HG03460 (cell line): ENCODE results near the gene HS6ST1.

Experiments used
- ATAC-seq: cut with Tn5 transposase; IDR thresholded peaks from one replicate; pipeline ENCODE4 v1.9.1; 2021; ENCODE audit not compliant: unreplicated experiment

Gene HS6ST1, protein sequence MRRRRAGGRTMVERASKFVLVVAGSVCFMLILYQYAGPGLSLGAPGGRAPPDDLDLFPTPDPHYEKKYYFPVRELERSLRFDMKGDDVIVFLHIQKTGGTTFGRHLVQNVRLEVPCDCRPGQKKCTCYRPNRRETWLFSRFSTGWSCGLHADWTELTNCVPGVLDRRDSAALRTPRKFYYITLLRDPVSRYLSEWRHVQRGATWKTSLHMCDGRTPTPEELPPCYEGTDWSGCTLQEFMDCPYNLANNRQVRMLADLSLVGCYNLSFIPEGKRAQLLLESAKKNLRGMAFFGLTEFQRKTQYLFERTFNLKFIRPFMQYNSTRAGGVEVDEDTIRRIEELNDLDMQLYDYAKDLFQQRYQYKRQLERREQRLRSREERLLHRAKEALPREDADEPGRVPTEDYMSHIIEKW

DNA sequence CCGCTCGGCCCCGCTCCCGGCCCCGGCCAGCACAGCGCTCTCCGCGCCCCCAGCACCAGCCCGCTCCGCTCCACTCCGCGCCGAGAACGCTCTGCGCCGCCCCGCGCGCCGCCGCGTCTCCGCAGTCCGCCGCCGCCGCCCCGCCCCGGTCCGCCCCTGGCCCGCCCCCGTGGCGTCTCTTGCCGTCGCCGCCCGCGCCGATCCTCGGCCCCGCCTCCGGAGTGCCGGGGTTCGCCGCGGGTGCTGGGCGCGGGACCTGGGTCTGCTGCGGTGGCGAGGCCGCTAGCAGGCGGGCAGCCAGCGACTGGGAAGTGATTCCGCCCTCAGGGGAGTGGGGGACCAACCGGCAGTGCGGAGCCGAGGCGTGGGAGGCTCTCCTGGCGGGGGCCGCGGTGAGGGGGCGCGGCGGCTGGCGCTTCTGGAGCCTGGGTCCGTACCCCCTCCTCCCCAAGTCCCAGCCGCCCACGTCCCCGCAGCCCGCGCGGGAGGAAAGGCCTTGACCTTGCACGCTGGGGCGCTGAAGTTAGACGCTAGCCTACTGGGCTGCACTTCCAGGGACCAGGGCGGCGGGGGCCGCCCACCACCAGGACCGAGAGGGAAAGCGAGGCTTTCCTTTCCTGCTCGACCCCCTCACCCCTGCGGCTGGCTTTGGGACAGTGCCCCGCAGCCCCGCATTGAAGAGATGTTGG lies at the start of gene HS6ST1:
TSS of gene HS6ST1 (minus strand) at position 93 of the 689 bp plus-strand sequence. CDS start 305 bp downstream, outside the sequence.
- ATAC-seq = peak; percentile 67

DNA sequence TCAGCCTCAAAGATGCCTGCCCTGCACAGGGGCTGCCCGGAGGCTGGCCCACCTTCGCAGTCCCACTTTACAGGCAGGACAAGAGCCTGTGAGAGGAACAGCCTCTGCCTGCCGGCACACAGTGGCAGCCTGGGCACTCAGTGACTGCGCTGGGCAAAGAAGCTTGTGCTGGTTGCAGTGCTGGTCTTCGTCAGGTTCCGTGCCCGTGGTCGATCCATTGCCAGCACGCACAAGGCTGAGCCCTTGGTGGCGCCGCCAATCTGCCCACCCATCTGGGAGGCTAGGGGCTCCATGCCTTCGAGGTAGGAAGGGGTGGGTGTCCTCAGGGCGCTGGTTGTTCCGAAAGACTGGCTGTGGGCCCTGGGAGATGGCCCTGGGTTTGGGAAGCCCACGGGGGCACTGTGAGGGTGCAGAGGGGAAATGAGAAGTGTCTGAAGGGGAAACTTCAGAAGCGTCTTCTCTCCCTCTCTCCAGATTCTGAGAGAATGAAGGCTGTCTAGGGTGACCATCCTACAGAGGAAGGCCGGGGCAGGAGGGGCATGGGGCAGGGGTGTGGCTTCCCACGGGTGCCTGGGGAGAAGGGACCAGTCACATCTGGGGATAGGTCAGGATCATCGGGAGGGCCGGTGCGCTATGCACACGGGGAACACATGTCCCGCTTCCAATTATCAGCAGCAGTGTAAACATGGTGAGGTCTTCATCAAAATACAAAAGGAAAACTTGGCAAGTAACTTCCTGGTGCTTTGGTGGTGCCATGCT lies 49.1 kb upstream of the HS6ST1 start:
- ATAC-seq = no peak

DNA sequence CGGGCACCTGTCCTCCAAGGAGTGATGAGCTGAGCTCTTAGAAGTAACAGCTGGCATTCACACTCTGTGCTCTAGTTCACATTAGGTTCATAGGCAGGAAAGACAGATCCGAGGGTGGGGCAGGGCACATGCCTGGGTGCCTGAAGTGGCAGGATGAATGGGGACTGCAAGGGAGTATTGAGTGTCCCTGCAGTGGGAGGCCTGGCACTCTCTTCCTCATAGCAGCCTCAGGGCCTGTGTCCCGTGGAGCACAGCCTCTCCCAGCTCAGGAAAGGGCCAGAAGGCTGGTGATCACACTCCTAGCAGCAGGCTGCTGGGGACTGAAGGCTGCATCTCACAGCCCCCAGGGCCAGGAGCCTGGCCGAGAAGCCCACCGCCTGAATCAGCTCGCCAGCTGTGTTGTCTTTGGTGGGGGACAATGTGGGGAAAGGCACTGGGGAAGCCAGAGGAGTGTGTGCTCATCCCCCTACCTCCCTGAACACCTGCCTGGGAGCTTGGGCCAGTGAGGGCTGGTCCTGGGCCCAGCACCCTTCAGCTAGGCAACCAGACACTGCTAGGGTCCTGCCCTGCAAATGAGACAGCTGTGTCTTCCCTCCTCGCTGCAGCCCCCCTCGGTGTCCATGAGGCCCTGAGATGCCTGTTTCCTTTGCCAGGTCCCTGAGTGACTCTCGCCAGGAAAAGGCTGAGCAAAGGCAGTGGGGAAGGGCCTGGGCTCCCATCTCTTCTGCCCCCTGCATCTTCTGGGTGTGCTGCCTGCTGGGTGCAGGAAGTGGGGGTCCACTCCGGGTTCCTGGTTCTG lies 48.2 kb upstream of the HS6ST1 start:
- ATAC-seq = no peak

DNA sequence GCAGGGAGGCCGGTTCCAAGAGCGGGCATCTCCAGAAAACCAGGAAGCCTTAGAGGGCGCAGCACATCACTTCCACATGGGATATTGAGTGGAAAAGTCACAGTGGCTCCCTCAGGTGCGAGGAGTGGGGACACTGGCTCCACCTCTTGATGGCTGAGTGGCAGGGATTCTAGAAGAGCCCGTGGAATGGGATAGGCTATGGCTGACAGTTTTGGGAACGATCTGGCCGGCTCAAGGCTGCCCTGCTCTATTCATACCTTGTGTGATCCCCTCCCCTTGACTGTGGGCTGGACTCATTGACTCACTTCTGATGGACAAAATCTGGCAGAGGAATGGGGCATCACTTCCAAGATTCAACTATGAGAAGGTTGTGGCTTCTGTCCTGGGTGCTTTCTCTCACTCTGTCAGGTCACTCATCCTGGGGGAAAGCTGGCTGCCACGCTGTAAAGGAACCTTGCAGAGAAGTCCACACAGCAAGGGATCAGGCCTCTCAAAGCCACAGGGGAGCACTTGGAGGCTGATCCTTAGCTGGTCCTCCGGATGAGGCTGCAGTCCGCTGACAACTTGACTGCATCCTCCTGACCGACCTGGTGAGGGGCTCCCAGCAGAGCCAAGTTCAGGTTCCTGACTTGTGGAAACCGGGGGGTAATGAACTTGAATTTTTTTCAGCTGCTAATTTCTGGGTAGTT lies 46.7 kb upstream of the HS6ST1 start:
- ATAC-seq = no peak

DNA sequence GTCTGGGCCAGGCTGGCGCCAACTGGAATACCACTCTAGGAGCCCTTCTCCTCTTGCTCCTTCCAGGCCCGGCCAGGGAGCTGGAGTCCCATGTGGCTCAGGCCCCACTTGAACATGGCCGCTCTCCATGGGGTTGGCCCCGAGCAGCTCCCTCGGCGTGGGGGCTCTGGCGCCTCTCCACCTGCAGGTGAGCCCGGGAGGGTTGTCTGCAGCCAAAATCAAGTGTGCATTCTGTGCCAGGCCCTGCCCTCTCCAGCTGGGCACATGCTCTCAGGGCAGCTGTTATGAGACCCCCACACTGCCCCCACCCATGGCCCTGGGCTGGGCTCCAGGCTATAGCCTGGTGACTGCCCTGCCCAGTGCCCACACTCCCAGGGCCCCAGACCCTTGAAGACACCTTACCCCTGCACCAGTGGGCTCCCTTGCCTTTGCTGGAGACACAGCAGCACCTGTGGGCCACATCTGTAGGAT lies 45.8 kb upstream of the HS6ST1 start:
- no peak for ATAC-seq

DNA sequence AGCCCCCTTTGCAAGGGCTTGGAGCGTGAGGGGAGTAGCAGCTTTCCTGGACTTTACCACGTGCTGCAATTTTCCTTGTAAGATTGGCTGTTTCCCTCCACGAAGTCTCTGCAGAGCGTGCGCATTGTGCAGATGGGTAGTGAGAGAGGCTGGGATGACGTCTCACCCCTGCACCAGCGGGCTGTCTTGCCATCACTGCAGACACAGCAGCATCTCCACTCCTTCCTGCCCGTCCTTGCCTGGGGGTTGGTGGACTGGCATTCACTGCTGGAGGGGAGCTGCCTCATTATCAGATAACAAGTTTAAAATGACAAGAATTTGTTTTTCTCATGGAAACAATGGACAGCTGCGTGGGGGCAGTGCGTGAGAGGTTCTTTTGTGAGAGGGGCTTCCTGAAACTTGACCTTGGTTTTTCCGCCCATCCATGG lies 45.3 kb upstream of the HS6ST1 start:
- no peak for ATAC-seq

DNA sequence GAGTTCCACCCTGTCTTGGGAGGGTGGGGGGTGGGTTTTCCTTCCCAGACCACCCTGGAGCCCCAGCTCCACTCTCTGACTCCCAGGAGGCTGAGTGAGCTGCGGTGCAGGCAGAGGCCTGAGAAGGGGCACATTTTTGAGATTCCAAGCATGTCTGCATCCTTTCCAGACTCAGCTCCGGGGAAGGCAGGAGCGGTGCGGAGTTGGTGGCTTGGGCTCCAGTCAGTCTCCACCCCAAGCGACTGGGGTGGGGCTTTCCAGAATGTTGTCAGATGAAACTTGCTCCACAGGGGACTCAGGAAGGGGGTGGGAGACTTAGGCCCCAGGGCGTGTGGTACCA lies 44.2 kb upstream of the HS6ST1 start:
- no peak for ATAC-seq

DNA sequence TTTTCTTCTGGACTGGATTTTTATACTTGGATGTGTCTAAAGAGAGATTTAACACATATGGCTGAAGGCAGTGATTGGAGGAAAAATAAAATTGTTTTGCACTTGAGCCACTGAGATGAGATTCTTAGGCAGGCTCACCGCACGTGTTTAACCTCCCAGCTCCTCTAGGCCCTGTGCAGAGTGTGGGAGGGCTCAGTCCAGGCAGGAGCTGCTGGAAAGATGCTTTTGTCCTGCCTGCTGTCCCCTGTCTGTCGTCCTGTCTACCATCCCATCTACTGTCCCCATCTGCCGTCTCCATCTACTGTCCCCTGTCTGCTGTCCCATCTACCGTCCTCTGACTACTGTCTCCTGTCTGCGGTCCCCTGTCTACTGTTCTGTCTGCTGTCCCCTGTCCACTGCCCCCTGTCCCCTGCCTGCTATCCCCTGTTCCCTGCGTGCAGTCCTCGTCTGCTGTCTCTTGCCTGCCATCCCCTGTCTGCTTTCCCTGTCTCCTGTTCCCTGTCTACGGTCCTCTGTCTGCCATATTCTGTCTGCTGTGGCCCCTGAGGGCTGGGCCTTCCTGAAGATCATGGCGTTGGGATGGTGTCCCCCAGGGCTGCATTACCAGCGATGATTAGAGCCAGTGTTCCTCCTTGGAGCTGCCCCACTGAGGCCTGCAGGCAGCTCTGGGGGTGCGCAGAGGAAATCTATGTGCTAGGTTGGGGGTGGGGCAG lies 43.7 kb upstream of the HS6ST1 start:
- ATAC-seq = no peak

DNA sequence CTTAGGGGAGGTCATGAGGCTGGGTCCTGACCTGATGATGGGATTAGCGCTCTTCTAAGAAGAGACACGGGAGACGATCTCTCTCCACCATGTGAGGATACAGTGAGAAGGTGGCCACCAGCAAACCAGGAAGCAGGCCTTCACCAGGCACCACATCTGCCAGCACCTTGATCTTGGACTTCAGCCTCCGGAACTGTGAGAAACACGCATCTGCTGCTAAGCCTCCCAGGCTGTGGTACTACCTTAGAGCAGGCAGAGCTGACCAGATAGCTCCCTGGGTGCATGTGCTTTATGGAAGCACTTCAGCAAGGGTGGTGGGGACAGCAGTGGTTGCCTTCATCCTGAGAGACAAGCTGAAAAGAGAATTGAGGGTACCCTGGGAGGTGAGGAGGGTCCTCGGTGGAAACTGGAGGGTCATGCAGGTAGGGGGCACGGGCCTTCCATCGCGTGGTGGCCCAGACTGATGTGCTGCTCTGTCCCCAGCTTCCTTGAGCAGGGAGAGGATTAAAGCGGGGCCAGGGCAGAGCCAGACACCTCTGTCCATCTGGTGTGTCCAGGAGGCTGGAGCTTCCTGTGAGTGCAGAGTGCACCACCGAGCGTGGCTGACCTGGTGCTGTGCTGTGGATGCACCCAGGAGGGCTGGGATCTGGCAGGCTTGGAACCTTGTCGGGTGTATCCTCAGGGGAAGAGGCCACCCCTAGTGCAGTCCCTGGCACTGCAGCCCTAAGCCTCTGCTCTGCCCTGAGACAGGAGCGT lies 42.9 kb upstream of the HS6ST1 start:
- ATAC-seq = no peak

DNA sequence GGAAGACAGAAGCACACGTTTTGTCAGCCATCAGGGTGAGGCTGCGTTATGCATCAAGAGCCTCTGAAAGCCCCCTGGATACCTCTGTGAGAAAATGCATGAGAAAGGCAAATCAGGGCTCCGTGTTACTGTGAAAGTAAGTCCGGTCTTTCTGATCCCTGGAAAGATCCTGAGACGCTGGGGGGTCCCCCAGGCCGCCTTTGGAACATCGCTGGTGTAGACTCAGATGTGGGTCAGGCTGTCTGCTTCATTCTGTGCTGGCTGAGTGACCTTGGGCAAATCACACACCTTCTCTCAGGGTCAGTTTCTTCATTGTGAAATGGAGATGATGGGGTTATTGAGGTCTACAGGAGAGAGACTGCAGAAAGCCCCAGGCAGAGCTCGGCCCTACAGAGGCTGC lies 42.0 kb upstream of the HS6ST1 start:
- no peak for ATAC-seq

DNA sequence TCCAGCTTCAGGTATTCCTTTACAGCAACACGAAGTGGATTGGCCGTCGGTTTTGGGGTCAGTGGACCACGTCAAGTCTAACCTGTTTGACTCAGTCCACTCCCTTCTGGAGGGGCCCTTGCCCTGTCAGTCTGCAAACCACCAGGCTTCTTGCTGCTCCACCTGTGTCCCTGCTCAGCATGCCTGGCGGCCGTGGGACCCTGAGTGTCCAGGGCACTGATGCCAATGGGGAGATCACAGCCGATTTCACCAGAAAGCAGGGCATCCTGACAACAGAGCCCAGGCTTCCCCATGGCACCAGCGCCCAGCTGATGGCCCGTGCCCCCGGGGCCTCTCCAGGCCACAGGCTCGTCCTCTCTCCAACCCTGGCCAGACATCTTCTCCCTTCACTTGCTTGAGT lies 41.2 kb upstream of the HS6ST1 start:
- no peak for ATAC-seq

DNA sequence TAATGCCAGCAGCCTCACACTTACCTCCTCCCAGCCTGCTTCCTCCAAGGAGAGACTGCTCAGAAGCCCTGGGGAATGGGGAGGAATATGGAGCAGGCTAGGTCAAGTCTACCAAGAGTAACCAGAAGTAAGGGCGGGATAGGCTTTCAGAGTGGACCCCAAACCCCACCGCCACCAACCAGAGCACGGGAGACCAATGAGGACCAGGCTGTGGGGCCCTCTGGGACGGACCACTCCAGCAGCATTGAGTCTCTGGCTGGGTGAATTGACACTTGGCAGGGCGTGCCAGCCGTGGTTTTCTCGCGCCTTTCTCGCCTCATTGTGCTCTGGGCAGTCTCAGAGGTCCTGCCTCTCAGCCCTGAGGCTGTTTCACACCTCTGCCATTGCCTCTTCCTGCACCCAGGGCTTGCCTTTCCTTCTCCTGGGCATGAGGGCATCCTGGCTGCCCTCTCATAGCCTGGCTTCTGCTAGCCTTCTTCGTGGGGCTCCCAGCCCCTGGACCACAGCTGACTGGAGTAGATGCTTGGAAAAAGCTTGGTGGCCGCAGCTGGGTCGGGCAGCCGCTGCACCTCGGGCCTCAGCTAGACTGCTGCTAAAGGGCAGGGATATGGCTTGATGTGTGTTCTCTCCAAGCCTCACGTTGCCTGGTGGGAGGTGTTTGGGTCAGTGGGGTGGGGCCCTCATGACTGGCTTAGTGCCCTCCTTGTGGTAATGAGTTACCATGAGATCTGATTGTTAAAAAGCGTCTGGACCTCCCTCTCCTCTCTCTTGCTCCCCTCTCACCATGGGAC lies 40.5 kb upstream of the HS6ST1 start:
- ATAC-seq = no peak

DNA sequence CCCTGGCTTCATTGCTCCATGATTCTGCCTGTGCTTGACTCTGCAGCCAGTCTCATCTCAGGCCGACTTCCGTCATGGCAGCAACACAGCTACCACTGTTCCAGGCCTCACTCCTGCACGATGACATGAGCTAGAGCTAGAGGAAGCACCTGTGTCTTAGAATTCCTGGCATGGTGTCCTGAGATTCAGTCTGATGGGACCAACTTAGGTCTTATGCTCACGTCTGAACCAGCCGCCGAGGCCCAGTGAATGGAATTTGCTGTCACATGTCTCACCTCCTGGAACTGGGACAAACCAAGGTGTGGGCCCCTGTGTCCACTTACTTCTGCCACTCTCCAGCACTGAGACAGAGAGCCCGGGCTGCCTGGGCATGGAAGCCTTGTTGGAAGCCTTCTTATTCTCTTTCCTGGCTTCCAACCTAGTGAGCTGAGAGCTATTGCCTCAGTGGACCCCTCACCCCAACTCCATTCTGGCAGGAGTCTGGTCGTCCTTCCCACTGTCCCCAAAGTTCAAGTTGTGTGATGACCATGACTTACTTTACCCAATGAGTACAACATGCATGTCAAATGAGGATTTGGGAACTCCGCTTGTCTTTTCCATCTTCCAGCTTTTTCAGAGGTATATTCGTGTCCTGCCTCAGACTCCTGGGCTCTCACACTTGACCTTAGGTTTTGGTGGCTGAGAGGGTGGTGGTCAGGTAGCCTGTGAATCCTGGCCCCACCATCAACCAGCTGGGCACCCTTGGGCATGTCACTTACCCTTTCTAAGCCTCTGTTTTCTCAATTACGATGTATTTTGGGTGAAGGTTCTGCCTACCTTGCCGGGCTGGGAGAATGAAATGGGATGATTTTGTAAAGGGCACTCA lies 39.1 kb upstream of the HS6ST1 start:
- ATAC-seq = no peak

DNA sequence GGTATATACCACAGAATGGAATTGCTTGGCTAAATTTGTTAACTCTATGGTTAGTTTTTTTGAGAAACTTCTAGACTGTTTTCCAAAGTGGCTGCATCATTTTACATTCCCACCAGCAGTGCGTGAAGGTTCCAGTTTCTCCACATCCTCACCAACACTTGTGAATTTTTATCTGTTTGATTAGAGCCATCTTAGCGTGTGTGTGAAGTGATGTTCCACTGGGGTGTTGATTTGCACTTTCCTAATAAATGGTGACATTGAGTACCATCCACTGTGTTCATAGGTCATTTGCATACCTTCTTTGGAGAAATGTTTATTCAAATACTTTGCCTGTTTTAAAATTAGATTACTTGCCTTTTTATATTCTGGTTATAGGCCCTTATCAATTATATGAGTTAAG lies 37.5 kb upstream of the HS6ST1 start:
- no peak for ATAC-seq

DNA sequence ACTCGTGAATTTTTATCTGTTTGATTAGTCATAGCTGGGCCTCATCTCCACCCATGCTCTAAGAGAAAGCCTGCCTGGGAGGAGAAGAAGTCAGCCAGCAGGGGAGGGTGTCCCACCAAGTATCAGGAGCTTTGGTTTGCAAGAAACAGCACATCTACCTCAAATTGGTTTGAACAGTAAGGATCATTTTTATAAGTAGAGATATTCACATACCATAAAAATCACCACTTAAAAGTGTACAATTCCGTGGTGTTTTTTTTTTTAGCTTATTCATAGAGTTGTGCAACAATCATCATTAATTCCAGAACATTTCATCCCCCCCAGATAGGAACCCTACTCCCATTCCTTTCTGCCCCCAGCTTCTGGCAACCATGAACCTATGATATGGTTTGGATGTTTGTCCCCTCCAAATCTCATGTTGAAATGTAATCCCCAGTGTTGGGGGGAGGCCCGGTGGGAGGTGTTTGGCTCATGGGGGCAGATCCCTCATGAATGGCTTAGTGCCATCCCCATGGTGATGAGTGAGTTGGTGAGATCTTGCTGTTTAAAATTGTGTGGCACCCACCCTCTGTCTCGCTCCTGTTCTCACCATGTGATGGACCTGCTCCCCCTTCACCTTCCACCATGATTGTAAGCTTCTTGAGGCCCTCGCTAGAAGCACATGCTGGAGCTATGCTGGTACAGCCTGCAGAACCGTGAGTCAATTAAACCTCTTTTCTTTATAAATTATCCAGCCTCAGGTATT lies 36.2 kb upstream of the HS6ST1 start:
- ATAC-seq = no peak

DNA sequence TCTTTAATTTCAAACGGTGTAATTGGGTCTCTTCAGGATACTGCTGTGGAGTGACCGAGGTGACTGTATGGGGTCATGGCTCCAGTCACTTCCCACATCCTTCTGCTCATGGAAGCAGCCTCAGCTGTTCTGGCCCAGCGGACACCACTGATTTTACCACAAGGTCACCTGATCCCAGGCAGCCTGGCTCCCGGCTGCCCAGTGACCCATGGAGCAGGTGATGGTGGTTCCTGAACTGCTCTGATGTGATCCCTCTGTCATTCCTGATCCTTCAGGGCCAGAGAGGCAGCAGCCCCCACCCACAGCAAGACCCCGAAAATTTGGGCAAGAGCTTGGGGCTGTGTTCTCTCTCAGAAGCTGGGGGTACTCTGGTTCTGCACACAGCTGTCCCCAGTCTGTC lies 35.5 kb upstream of the HS6ST1 start:
- no peak for ATAC-seq

DNA sequence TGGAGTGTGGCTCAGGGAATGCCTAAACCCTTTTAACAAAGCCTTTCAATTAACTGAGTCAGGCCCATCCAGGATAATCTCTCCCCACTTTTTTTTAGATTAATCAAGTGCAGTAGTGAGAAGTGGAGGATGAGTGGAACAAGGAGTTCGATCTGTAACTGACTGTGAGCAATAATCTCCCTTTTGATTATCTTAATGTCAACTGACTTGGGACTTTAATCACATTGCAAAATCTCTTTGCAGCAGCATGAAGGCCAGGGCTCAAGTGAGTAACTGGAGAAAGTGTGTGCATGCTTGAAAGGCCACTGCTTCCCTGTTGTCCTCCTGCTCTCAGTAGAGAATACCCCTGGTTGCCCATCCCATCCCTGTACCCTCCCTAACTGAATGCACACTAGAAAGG lies 32.1 kb upstream of the HS6ST1 start:
- no peak for ATAC-seq
